Ovary (tissue), 9 donors: ENCODE data around the gene PSME3. TPM values are rescaled to one million over a fixed set of nuclear protein-coding genes. Genes with fewer than 3 reads are reported as not detected.
"Not testable (repeated sequence)": the region's sequence is repeated elsewhere in the genome, so short reads cannot be mapped to it uniquely, and the experiment has no call there.

Source experiments
- DNase-seq, 5 donors: peaks; one replicate each; pipeline ENCODE4 v3.0.0-alpha.2; 2019 to 2020
- H3K27ac ChIP-seq, 2 donors: fragments of 200-600 bp; one replicate each; pipeline versions ENCODE4 v1.5.1 to v1.8.0; 2019 to 2022
- H3K27me3 ChIP-seq: fragments of 200-600 bp; one replicate; pipeline ENCODE4 v1.8.0; 2022
- H3K36me3 ChIP-seq: fragments of 200-600 bp; sonication (generic); one replicate; pipeline ENCODE4 v1.5.1; 2019
- H3K4me1 ChIP-seq: one replicate; pipeline ENCODE4 v1.8.1; 2013; ENCODE audit warnings: mild to moderate bottlenecking, moderate library complexity; ENCODE audit not compliant: insufficient read depth
- H3K4me3 ChIP-seq: fragments of 200-600 bp; sonication (generic); one replicate; pipeline ENCODE4 v1.5.1; 2017
- H3K9me3 ChIP-seq, 2 donors: fragments of 200-600 bp in 1 of 2; sonication (generic) in 1 of 2; one replicate each; pipeline versions ENCODE4 v1.5.1 to v1.8.1; 2013 to 2019; ENCODE audit warnings: mild to moderate bottlenecking in 1 of 2, moderate library complexity in 1 of 2
- EP300 ChIP-seq: sonication (generic); formaldehyde crosslinking; IDR thresholded peaks from one replicate; pipeline ENCODE4 v1.6.1; 2017; ENCODE audit warnings: antibody characterized with exemption
- POLR2A ChIP-seq: fragments of 450-650 bp; IDR thresholded peaks from one replicate; pipeline ENCODE4 v1.6.1; 2017; ENCODE audit warnings: antibody characterized with exemption, mild to moderate bottlenecking, moderate library complexity
- WGBS, 3 donors: extraction: QIAGEN DNeasy Blood & Tissue Kit in 1 of 3; methylation state at CpG; one replicate each; pipeline versions ENCODE4 v1.1.5 to v1.1.7; 2013 to 2017; 5-methylcytosine and 5-hydroxymethylcytosine counted together
- intact Hi-C, 4 donors: fragments of 100-400 bp; cut with DNase I; formaldehyde crosslinking; loops; one replicate each; pipeline versions ENCODE4 v1.11.0 to v1.15.1; 2022 to 2023
- polyA plus RNA-seq, 2 donors: library from polyadenylated mRNA; stranded (reverse); fragments of 200-250 nt in 1 of 2; fragments of 350-450 nt in 1 of 2; fragmentation: Illumina TruSeq in 1 of 2; extraction: RNeasy Lipid Tissue Mini Kit (QIAGEN cat#74804) in 1 of 2; gene quantifications; one replicate each; pipeline ENCODE4 v1.2.3, GENCODE V29; 2013 to 2014
- total RNA-seq, 7 donors: library from RNA; depleted of rRNA in 2 of 7; stranded (reverse); fragments of >200 nt in 2 of 7; fragmentation: NEBNext Ultra II Directional in 3 of 7; extraction: Animal tissue kit (Norgen Biotek cat#: 25700) in 3 of 7; gene quantifications; one replicate each; pipeline versions ENCODE4 v1.1.0 to v1.2.4, GENCODE V29; 2016 to 2023
- TF ChIP-seq, protein P1 (sequence below), 3 donors: fragments of 450-650 bp in 2 of 3; fragments of 200-600 bp in 1 of 3; IDR thresholded peaks; one replicate each; pipeline versions ENCODE4 v1.5.1 to v1.8.0; 2016 to 2022; ENCODE audit warnings: antibody characterized with exemption in 3 of 3, mild to moderate bottlenecking in 1 of 3
- donor health status: DM: no; HTN: no; CAD: no; lungs with moderate emphysema.
- donor health status: DM: no; HTN: no; CAD: no.
- donor health status: Bipolar disorder and iron deficiency.
- donor health status: DM: yes; HTN: yes; CAD: no.
- donor health status: DM: no; HTN: no; CAD: no.
- donor health status: DM: yes; HTN: yes; CAD: no.

Gene PSME3
- total and polyA plus RNA-seq, 9 donors, result 28.6 to 118 (median 61.9) TPM

DNA sequence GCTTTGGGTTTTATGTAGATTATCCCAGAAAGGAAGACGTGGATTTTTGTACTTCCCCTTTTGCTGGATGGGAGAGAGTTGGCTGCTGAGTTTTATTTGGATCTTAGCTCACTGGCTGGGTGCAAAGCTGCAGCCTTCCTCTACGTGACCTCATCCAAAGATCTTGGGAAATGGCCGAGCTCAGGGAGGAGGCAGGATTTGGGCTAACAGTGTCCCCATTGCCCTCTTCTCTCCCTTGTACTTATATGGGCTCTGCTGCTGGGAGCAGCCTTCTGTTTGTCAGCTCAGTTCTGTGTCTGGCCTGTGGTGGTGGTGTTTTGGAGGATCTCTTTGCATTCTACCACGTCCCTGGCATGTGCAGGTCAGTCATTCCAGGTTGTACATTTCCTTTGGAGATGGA, 19.8 kb downstream of the PSME3 start:
- Histone ChIP-seq H3K4me3 (peak overlapping the region; percentile 5), H3K36me3 (no peaks in the 10 kb centered on the region), H3K9me3 (no peaks in the 10 kb centered on the region), H3K27ac (no peak overlapping the region), H3K4me1 (peaks cover 5% of the 10 kb centered on the region), H3K27me3 (no peaks in the 10 kb centered on the region)
- intact Hi-C loops, result loop anchor here in 1 of 4 donors (10.0 kb wide), 1 partner anchor 642 kb away; no protein-coding TSS in a partner anchor
- DNase-seq, result no peak
- WGBS, 3 donors, result 22 to 36% (median 35%) methylated on average over 4 of the region's 4 CpGs
- no peak for TF ChIP-seq EP300
- no peak for TF ChIP-seq POLR2A
- TF ChIP-seq, protein P1, sequence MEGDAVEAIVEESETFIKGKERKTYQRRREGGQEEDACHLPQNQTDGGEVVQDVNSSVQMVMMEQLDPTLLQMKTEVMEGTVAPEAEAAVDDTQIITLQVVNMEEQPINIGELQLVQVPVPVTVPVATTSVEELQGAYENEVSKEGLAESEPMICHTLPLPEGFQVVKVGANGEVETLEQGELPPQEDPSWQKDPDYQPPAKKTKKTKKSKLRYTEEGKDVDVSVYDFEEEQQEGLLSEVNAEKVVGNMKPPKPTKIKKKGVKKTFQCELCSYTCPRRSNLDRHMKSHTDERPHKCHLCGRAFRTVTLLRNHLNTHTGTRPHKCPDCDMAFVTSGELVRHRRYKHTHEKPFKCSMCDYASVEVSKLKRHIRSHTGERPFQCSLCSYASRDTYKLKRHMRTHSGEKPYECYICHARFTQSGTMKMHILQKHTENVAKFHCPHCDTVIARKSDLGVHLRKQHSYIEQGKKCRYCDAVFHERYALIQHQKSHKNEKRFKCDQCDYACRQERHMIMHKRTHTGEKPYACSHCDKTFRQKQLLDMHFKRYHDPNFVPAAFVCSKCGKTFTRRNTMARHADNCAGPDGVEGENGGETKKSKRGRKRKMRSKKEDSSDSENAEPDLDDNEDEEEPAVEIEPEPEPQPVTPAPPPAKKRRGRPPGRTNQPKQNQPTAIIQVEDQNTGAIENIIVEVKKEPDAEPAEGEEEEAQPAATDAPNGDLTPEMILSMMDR (IDR thresholded peaks at IDR 0.05), result no peak

DNA sequence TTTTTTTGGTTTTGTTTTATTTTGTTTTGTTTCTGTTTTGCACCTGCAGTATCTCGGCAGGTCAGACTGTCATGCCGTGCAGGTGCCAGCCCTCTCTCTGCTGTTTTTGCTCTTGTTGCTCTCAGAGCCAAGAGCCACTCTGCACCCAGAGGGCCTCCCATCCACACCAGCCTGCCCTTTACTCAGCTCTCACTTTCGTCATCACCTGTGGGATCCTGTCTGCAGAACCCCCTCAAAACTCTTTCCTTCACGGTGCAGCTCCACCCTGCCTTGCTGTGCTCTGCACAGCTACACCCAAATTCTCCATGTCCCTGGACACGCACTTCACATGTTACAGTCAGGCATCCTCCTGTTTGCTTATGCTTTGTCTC, 20.4 kb downstream of the PSME3 start:
- Histone ChIP-seq H3K36me3 (no peaks in the 10 kb centered on the region), H3K27ac (no peak overlapping the region), H3K27me3 (no peaks in the 10 kb centered on the region), H3K4me1 (peaks cover 5% of the 10 kb centered on the region), H3K9me3 (no peaks in the 10 kb centered on the region), H3K4me3 (no peak overlapping the region)
- TF ChIP-seq EP300, result no peak
- TF ChIP-seq, protein P1 (IDR thresholded peaks at IDR 0.05), result no peak
- no peak for TF ChIP-seq POLR2A
- intact Hi-C loops, result loop anchor here in 1 of 4 donors (10.0 kb wide), 1 partner anchor 641 kb away; no protein-coding TSS in a partner anchor
- WGBS, 3 donors, result 53 to 70% (median 64%) methylated on average over 5 of the region's 5 CpGs
- no peak for DNase-seq

DNA sequence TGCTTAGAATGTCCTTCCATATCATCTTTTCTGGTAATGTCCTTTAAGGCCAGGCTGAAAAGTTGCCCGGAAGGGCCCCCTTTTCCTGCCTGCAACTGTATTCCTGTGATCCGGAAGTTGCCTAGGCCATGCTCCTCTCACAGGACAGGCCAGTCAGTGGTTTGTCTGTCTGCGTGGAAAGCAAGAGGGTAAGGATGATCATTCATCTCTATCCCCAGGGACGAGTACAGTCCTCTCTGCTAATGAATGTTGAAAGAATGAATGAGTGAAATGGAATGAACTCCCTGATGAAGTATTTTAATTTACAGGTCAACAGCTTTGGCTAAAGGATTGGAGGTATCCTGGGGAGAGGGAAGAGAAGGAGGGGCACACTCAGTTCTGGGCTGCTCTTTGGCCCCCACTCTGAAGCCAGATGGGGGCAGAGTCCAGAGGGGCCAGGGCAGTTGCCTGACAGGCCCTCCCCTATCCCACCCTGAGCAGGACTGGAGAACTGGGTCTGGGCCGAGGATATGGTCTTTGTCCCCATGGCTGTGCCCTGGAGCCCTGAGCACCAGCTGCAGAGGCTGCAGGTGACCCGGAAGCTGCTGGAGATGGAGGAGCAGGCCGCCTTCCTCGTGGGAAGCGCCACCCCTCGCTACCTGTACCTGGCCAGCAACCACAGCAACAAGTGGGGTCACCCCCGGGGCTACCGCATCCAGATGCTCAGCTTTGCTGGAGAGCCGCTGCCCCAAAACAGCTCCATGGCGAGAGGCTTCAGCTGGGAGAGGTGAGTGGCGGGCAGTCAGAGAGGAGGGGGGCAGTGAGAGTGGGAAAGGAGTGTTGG, 21.0 kb downstream of the PSME3 start:
- H3K4me1 ChIP-seq, result peaks cover 5% of the 10 kb centered on the region
- intact Hi-C loops, result loop anchor here in 1 of 4 donors (10.0 kb wide), 1 partner anchor 641 kb away; no protein-coding TSS in a partner anchor

DNA sequence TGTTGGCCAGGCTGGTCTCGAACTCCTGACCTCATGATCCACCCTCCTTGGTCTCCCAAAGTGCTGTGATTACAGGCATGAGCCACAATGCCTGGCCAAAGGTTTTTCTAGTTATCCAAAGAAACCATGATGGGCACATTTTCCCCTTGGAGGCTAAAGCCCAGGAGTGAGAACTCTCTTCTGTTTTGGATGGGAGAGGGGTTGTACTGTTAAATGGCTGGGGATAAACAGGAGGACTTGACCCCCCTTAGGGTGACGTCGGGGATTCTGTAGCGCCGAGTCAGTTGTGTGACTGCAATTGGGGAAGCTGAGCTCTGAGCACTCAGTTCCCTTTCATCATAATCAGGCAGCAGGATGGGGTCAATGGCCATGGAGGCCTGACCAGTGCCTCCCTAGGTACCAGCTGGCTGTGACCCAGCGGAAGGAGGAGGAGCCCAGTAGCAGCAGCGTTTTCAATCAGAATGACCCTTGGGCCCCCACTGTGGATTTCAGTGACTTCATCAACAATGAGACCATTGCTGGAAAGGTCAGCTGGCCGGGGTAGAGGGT, 21.9 kb downstream of the PSME3 start:
- no peak for DNase-seq
- H3K27ac ChIP-seq, result no peak overlapping the region
- no peaks in the 10 kb centered on the region for H3K27me3 ChIP-seq
- TF ChIP-seq EP300 (no peak), POLR2A (no peak)
- TF ChIP-seq, protein P1 (IDR thresholded peaks at IDR 0.05), result no peak
- H3K36me3 ChIP-seq, result no peaks in the 10 kb centered on the region
- 74 to 81% (median 79%) methylated on average over 8 of the region's 8 CpGs for WGBS, 3 donors
- intact Hi-C loops, result loop anchor here in 1 of 4 donors (10.0 kb wide), 1 partner anchor 640 kb away; no protein-coding TSS in a partner anchor
- H3K4me1 ChIP-seq, result peaks cover 4% of the 10 kb centered on the region
- no peaks in the 10 kb centered on the region for H3K9me3 ChIP-seq
- no peak overlapping the region for H3K4me3 ChIP-seq

More for the DNA sequence above, 21.0 kb downstream of the PSME3 start:
- H3K4me3 ChIP-seq, result no peak overlapping the region
- 67 to 81% (median 80%) methylated on average over 15 of the region's 15 CpGs for WGBS, 3 donors
- no peak for TF ChIP-seq POLR2A
- no peak for TF ChIP-seq EP300
- TF ChIP-seq, protein P1 (IDR thresholded peaks at IDR 0.05), result no peak
- H3K27ac ChIP-seq, result no peak overlapping the region
- no peaks in the 10 kb centered on the region for H3K9me3 ChIP-seq
- H3K36me3 ChIP-seq, result no peaks in the 10 kb centered on the region
- no peaks in the 10 kb centered on the region for H3K27me3 ChIP-seq
- DNase-seq, result no peak

DNA sequence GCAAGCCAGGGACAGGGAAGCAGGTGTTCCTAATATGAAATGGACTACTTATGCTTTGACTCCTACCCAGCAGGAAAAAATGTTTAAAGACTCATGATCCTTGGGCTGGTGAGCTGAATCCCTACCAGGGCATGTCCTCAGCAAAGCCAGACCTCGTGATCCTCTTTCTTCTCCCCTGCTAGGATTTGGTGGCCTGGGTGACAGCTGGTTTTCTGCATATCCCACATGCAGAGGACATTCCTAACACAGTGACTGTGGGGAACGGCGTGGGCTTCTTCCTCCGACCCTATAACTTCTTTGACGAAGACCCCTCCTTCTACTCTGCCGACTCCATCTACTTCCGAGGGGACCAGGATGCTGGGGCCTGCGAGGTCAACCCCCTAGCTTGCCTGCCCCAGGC, 22.9 kb downstream of the PSME3 start:
- H3K27me3 ChIP-seq, H3K4me3 ChIP-seq, H3K9me3 ChIP-seq, H3K36me3 ChIP-seq, DNase-seq, H3K4me1 ChIP-seq, H3K27ac ChIP-seq: not testable (repeated sequence)
- WGBS, 3 donors, result 78 to 88% (median 86%) methylated on average over 6 to 8 of the region's 8 CpGs
- intact Hi-C loops, result loop anchor here in 1 of 4 donors (10.0 kb wide), 1 partner anchor 639 kb away; no protein-coding TSS in a partner anchor

DNA sequence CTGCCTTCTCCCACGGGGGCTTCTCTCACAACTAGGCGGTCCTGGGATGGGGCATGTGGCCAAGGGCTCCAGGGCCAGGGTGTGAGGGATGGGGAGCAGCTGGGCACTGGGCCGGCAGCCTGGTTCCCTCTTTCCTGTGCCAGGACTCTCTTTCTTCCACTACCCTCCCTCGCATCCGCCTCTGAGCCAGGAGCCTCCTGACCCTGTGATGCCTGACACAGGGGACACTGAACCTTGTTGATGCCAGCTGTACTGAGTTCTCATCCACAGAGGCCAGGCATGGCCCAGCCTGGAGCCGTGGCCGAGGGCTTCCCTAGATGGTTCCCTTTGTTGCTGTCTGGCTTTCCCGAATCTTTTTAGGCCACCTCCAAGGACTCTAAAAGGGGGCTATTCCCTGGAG, 23.3 kb downstream of the PSME3 start:
- H3K27ac ChIP-seq, result not testable (repeated sequence)

More for the DNA sequence above, 23.3 kb downstream of the PSME3 start:
- not testable (repeated sequence) for H3K4me1 ChIP-seq, H3K9me3 ChIP-seq, H3K4me3 ChIP-seq, H3K36me3 ChIP-seq, DNase-seq, H3K27me3 ChIP-seq
- 57 to 82% (median 74%) methylated on average over 6 to 7 of the region's 8 CpGs for WGBS, 3 donors
- intact Hi-C loops, result loop anchor here in 1 of 4 donors (10.0 kb wide), 1 partner anchor 638 kb away; no protein-coding TSS in a partner anchor
